ENCODE data around the gene XYLT1.

The XYLT1 gene

GRCh38 chr16:17117906-17118577 is 352.7 kb downstream of the XYLT1 start:
- DNase-seq, result no peak

GRCh38 chr16:17116595-17117322 is 354.0 kb downstream of the XYLT1 start:
- DNase-seq, result no peak

GRCh38 chr16:17109413-17109812 is 361.3 kb downstream of the XYLT1 start:
- no peak for DNase-seq

- DNase-seq, result no peak
These were observed 362.2 kb downstream of the XYLT1 start for GRCh38 chr16:17108596-17108995.

GRCh38 chr16:17107450-17107849 is 363.3 kb downstream of the XYLT1 start:
- DNase-seq, result no peak

- DNase-seq, result no peak
These were observed 364.4 kb downstream of the XYLT1 start for GRCh38 chr16:17106243-17106791.

GRCh38 chr16:17105239-17105797 is 365.4 kb downstream of the XYLT1 start:
- no peak for DNase-seq

GRCh38 chr16:17104654-17105053 is 366.1 kb downstream of the XYLT1 start:
- no peak for DNase-seq

GRCh38 chr16:17103216-17103615 is 367.5 kb downstream of the XYLT1 start:
- no peak for DNase-seq

- DNase-seq, result peak; percentile 2
These were observed 369.1 kb downstream of the XYLT1 start for GRCh38 chr16:17101646-17102045.

- no peak for DNase-seq
These were observed 372.1 kb downstream of the XYLT1 start for GRCh38 chr16:17098685-17099084.

GRCh38 chr16:17084130-17084529 is 386.6 kb downstream of the XYLT1 start:
- DNase-seq, result no peak

GRCh38 chr16:17083628-17084027 is 387.1 kb downstream of the XYLT1 start:
- DNase-seq, result no peak

GRCh38 chr16:17082095-17082882 is 388.5 kb downstream of the XYLT1 start:
- no peak for DNase-seq

- no peak for DNase-seq
These were observed 390.7 kb downstream of the XYLT1 start for GRCh38 chr16:17080105-17080504.

- DNase-seq, result no peak
These were observed 391.7 kb downstream of the XYLT1 start for GRCh38 chr16:17078931-17079631.

- no peak for DNase-seq
These were observed 393.8 kb downstream of the XYLT1 start for GRCh38 chr16:17076818-17077498.

- DNase-seq, result no peak
These were observed 394.5 kb downstream of the XYLT1 start for GRCh38 chr16:17076092-17076754.

- no peak for DNase-seq
These were observed 398.7 kb downstream of the XYLT1 start for GRCh38 chr16:17072104-17072503.

GRCh38 chr16:17070882-17071592 is 399.7 kb downstream of the XYLT1 start:
- peak; percentile 56 for DNase-seq

- DNase-seq, result no peak
These were observed 401.1 kb downstream of the XYLT1 start for GRCh38 chr16:17069681-17070080.
